HepG2 (cell line): Measurements from ENCODE around the gene RPS27L. TPM values are rescaled to one million over a fixed set of nuclear protein-coding genes. Genes with fewer than 3 reads are reported as not detected.

ENCODE experiments used
- CREB1 ChIP-seq, 2 experiments: fragments of 450-650 bp in 1 of 2; IDR thresholded peaks; 2 replicates each; pipeline ENCODE4 v1.6.1; 2016 to 2017; ENCODE audit warnings: control low read depth in 1 of 2, mild to moderate bottlenecking in 1 of 2, missing compliant biosample characterization in 1 of 2, missing genetic modification characterization in 1 of 2
- FOXA3 ChIP-seq: IDR thresholded peaks from 2 replicates; pipeline ENCODE4 v1.6.1; 2016; ENCODE audit warnings: missing genetic modification reagents, missing compliant biosample characterization
- HNRNPLL ChIP-seq: fragments of 200-400 bp; formaldehyde crosslinking; IDR thresholded peaks from 2 replicates; pipeline ENCODE4 v1.6.1; 2017; ENCODE audit warnings: mild to moderate bottlenecking, low read depth, low read length; ENCODE audit not compliant: poor library complexity, severe bottlenecking
- KDM4B ChIP-seq: sonication (generic); formaldehyde crosslinking; IDR thresholded peaks from 2 replicates; pipeline ENCODE4 v1.4.0; 2020; ENCODE audit warnings: missing genetic modification reagents
- KLF15 ChIP-seq: sonication (generic); formaldehyde crosslinking; IDR thresholded peaks from 2 replicates; pipeline ENCODE4 v1.8.1; 2023; ENCODE audit warnings: borderline replicate concordance, mild to moderate bottlenecking, inconsistent platforms, missing genetic modification reagents, mixed read lengths
- NFIC ChIP-seq: IDR thresholded peaks from 2 replicates; pipeline ENCODE4 v1.6.1; 2012; ENCODE audit warnings: mild to moderate bottlenecking, low read length, inconsistent platforms
- PHF8 ChIP-seq: sonication (generic); formaldehyde crosslinking; IDR thresholded peaks from 2 replicates; pipeline ENCODE4 v1.5.0; 2020; ENCODE audit warnings: missing genetic modification reagents
- RBFOX2 ChIP-seq: fragments of 200-400 bp; formaldehyde crosslinking; IDR thresholded peaks from 2 replicates; pipeline ENCODE4 v1.6.1; 2017; ENCODE audit warnings: low read depth, mild to moderate bottlenecking, low read length
- REPIN1 ChIP-seq: sonication (generic); formaldehyde crosslinking; IDR thresholded peaks from 2 replicates; pipeline ENCODE4 v1.8.0; 2022; ENCODE audit warnings: missing genetic modification reagents, low read depth, mild to moderate bottlenecking, borderline replicate concordance
- RFXAP ChIP-seq: sonication (generic); formaldehyde crosslinking; IDR thresholded peaks from 2 replicates; pipeline ENCODE4 v1.4.0; 2020; ENCODE audit warnings: missing genetic modification reagents, borderline replicate concordance
- SOX5 ChIP-seq: IDR thresholded peaks from 2 replicates; pipeline ENCODE4 v1.6.1; 2016; ENCODE audit warnings: borderline replicate concordance
- SRSF9 ChIP-seq: fragments of 200-400 bp; formaldehyde crosslinking; IDR thresholded peaks from 2 replicates; pipeline ENCODE4 v1.6.1; 2018; ENCODE audit warnings: borderline replicate concordance, mild to moderate bottlenecking, low read depth, low read length; ENCODE audit not compliant: insufficient read depth, poor library complexity, severe bottlenecking
- ZMAT3 ChIP-seq: sonication (generic); formaldehyde crosslinking; conservative IDR thresholded peaks from 2 replicates; pipeline ENCODE4 v1.7.0; 2021; ENCODE audit warnings: missing genetic modification reagents
- ZNF136 ChIP-seq: sonication (generic); formaldehyde crosslinking; IDR thresholded peaks from 2 replicates; pipeline ENCODE4 v1.8.1; 2022; ENCODE audit warnings: low read depth, mild to moderate bottlenecking, moderate library complexity, missing genetic modification reagents
- ZNF792 ChIP-seq: IDR thresholded peaks from 2 replicates; pipeline ENCODE4 v1.6.1; 2016
- ZNF878 ChIP-seq: sonication (generic); formaldehyde crosslinking; IDR thresholded peaks from 2 replicates; pipeline ENCODE4 v1.8.1; 2023; ENCODE audit warnings: mild to moderate bottlenecking, missing genetic modification reagents, moderate library complexity
- polyA plus RNA-seq, 8 experiments: library from polyadenylated mRNA; depleted of rRNA in 3 of 8; stranded (reverse) in 7 of 8; unstranded in 1 of 8; fragments of >200 nt; fragmentation: Illumina TruSeq in 4 of 8; extraction: Trizol in 4 of 8; gene quantifications; 2 replicates each; pipeline versions ENCODE4 v1.2.1 to v1.2.3, GENCODE V29; 2011 to 2016; ENCODE audit warnings: low read depth in 4 of 8, missing spikeins in 1 of 8, mixed read lengths in 1 of 8; ENCODE audit not compliant: insufficient read depth in 1 of 8
- total RNA-seq, 5 experiments: library from RNA; depleted of rRNA; stranded (reverse); fragments of >200 nt; fragmentation: Illumina TruSeq; extraction: Trizol; gene quantifications; 2 replicates each; pipeline ENCODE4 v1.2.3, GENCODE V29; 2016; ENCODE audit warnings: low read depth in 1 of 5
- TF ChIP-seq, protein P1 (sequence below): sonication (generic); formaldehyde crosslinking; IDR thresholded peaks from 2 replicates; pipeline ENCODE4 v1.9.0; 2022; ENCODE audit warnings: missing genetic modification reagents, mild to moderate bottlenecking, borderline replicate concordance
- TF ChIP-seq, protein P2 (sequence below): sonication (generic); formaldehyde crosslinking; IDR thresholded peaks from 2 replicates; pipeline ENCODE4 v1.5.0; 2020; ENCODE audit warnings: mild to moderate bottlenecking, missing genetic modification reagents
- TF ChIP-seq, protein P3 (sequence below): sonication (generic); formaldehyde crosslinking; IDR thresholded peaks from 2 replicates; pipeline ENCODE4 v1.5.1; 2020; ENCODE audit warnings: missing genetic modification reagents, mild to moderate bottlenecking, borderline replicate concordance
- TF ChIP-seq, protein P4 (sequence below): sonication (generic); formaldehyde crosslinking; IDR thresholded peaks from 2 replicates; pipeline ENCODE4 v1.4.0; 2020; ENCODE audit warnings: missing genetic modification reagents

The RPS27L gene
- total and polyA plus RNA-seq, 2 of the 13 experiments (the other 11 are each of a cell fraction or from before 2014, with no cell fraction given) = 231 to 433 TPM

DNA sequence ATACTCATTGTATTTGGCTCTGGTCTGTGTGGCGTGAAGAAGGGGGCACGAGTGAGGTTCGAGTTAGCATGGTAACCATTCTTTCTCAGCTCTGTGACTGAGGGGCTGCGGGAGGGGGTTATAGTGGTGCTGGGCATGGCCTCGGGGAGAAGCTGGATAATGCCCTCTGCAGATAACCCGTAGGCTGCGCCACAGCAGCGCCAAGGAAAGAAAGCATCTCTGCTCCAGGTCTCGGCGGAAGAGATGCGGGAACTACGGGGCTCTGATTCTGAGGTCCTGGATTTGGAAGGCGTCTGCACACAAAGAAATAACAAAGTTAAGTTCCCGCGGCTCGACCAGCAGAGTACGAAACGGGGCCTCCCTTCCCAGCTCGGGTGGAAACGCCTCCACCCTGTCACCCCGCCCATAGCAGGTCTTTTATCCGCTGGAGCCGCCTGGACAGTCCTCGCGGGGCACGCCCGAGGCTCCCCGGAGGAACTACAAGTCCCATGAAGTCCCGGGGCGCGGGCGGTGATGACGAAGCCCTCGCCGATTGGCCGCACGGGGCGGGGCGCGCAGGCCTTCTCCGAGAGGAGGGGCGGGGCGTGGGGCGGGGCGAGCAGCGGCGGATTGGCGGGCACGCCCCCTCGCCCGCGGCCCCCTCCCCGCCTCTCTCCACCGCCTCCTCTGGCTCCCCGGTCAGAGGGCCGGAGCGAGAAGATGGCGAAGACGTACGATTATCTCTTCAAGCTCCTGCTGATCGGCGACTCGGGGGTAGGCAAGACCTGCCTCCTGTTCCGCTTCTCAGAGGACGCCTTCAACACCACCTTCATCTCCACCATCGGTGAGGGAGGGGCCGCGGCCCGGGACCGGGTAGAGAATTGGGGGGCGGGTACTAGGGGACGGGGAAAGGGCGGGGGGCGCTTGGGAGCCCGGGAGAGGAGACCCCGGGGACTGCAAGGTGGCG lies 31.9 kb upstream of the RPS27L start, which contains the start of gene RAB8B (continued):
- TF ChIP-seq, protein P1, sequence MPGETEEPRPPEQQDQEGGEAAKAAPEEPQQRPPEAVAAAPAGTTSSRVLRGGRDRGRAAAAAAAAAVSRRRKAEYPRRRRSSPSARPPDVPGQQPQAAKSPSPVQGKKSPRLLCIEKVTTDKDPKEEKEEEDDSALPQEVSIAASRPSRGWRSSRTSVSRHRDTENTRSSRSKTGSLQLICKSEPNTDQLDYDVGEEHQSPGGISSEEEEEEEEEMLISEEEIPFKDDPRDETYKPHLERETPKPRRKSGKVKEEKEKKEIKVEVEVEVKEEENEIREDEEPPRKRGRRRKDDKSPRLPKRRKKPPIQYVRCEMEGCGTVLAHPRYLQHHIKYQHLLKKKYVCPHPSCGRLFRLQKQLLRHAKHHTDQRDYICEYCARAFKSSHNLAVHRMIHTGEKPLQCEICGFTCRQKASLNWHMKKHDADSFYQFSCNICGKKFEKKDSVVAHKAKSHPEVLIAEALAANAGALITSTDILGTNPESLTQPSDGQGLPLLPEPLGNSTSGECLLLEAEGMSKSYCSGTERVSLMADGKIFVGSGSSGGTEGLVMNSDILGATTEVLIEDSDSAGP = peak; percentile 25; the same call in 1 of the 2 replicates
- TF ChIP-seq SOX5 = 0 out of 2 replicates have a peak, but pooled peaks have one; percentile 23
- TF ChIP-seq ZNF792 (CRISPR knock-in tag) = no peak
- TF ChIP-seq PHF8 (CRISPR knock-in tag) = peak; percentile 66
- peak; percentile 42; the same call in 1 of the 2 replicates for TF ChIP-seq RBFOX2
- TF ChIP-seq KDM4B (CRISPR knock-in tag) = 0 out of 2 replicates have a peak, but pooled peaks have one; percentile 49
- TF ChIP-seq, protein P2, sequence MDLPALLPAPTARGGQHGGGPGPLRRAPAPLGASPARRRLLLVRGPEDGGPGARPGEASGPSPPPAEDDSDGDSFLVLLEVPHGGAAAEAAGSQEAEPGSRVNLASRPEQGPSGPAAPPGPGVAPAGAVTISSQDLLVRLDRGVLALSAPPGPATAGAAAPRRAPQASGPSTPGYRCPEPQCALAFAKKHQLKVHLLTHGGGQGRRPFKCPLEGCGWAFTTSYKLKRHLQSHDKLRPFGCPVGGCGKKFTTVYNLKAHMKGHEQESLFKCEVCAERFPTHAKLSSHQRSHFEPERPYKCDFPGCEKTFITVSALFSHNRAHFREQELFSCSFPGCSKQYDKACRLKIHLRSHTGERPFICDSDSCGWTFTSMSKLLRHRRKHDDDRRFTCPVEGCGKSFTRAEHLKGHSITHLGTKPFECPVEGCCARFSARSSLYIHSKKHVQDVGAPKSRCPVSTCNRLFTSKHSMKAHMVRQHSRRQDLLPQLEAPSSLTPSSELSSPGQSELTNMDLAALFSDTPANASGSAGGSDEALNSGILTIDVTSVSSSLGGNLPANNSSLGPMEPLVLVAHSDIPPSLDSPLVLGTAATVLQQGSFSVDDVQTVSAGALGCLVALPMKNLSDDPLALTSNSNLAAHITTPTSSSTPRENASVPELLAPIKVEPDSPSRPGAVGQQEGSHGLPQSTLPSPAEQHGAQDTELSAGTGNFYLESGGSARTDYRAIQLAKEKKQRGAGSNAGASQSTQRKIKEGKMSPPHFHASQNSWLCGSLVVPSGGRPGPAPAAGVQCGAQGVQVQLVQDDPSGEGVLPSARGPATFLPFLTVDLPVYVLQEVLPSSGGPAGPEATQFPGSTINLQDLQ = 0 out of 2 replicates have a peak, but pooled peaks have one; percentile 36
- peak; percentile 47; the same call in 1 of the 2 replicates for TF ChIP-seq ZMAT3 (CRISPR knock-in tag)
- TF ChIP-seq, protein P3, sequence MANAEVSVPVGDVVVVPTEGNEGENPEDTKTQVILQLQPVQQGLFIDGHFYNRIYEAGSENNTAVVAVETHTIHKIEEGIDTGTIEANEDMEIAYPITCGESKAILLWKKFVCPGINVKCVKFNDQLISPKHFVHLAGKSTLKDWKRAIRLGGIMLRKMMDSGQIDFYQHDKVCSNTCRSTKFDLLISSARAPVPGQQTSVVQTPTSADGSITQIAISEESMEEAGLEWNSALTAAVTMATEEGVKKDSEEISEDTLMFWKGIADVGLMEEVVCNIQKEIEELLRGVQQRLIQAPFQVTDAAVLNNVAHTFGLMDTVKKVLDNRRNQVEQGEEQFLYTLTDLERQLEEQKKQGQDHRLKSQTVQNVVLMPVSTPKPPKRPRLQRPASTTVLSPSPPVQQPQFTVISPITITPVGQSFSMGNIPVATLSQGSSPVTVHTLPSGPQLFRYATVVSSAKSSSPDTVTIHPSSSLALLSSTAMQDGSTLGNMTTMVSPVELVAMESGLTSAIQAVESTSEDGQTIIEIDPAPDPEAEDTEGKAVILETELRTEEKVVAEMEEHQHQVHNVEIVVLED (CRISPR knock-in tag) = peak; percentile 68
- TF ChIP-seq ZNF136 (CRISPR knock-in tag) = 0 out of 2 replicates have a peak, but pooled peaks have one; percentile 38
- TF ChIP-seq FOXA3 (CRISPR knock-in tag) = 0 out of 2 replicates have a peak, but pooled peaks have one; percentile 6
- peak; percentile 63 for TF ChIP-seq HNRNPLL
- TF ChIP-seq NFIC = no peak
- no peak for TF ChIP-seq ZNF878 (CRISPR knock-in tag)
- 0 out of 2 replicates have a peak, but pooled peaks have one; percentile 29 for TF ChIP-seq REPIN1 (CRISPR knock-in tag)
- no peak for TF ChIP-seq SRSF9
- no peak for TF ChIP-seq KLF15 (CRISPR knock-in tag)
- 0 out of 2 replicates have a peak, but pooled peaks have one; percentile 35 for TF ChIP-seq RFXAP
- TF ChIP-seq, protein P4, sequence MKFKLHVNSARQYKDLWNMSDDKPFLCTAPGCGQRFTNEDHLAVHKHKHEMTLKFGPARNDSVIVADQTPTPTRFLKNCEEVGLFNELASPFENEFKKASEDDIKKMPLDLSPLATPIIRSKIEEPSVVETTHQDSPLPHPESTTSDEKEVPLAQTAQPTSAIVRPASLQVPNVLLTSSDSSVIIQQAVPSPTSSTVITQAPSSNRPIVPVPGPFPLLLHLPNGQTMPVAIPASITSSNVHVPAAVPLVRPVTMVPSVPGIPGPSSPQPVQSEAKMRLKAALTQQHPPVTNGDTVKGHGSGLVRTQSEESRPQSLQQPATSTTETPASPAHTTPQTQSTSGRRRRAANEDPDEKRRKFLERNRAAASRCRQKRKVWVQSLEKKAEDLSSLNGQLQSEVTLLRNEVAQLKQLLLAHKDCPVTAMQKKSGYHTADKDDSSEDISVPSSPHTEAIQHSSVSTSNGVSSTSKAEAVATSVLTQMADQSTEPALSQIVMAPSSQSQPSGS (CRISPR knock-in tag) = 0 out of 2 replicates have a peak, but pooled peaks have one; percentile 24
- peak; percentile 90 for TF ChIP-seq CREB1 (IDR thresholded peaks at IDR 0.05)
- TF ChIP-seq CREB1 (CRISPR knock-in tag; IDR thresholded peaks at IDR 0.05) = peak; percentile 95
